Cardiac muscle cell (in vitro differentiated cells and primary cell): Measurements from ENCODE around the gene ELF5. TPM values are rescaled to one million over a fixed set of nuclear protein-coding genes. Genes with fewer than 3 reads are reported as not detected.

Source experiments
- DNase-seq, 2 donors: peaks; one replicate each; pipeline versions ENCODE4 v3.0.0 to v3.0.0-alpha.2; 2010 to 2017; ENCODE audit warnings: low read depth in 1 of 2, low spot score in 1 of 2
- H3K27ac ChIP-seq: fragments of 200-600 bp; sonication (generic); 2 replicates; pipeline ENCODE4 v1.5.1; 2016
- H3K27me3 ChIP-seq: fragments of 200-600 bp; sonication (generic); 2 replicates; pipeline ENCODE4 v1.6.0; 2016; ENCODE audit warnings: control low read depth
- H3K36me3 ChIP-seq: fragments of 200-600 bp; sonication (generic); 2 replicates; pipeline ENCODE4 v1.5.1; 2016; ENCODE audit warnings: control low read depth
- H3K4me1 ChIP-seq: fragments of 200-600 bp; sonication (generic); 2 replicates; pipeline ENCODE4 v1.8.1; 2017; ENCODE audit warnings: low read depth, mild to moderate bottlenecking, mixed run types
- H3K4me3 ChIP-seq: fragments of 200-600 bp; sonication (generic); 2 replicates; pipeline ENCODE4 v1.5.1; 2016; ENCODE audit warnings: mild to moderate bottlenecking
- H3K9me3 ChIP-seq: fragments of 200-600 bp; sonication (generic); 2 replicates; pipeline ENCODE4 v1.5.1; 2017; ENCODE audit warnings: low read depth, mild to moderate bottlenecking, control low read depth
- CTCF ChIP-seq: IDR thresholded peaks from 2 replicates; pipeline ENCODE4 v1.5.1; 2012; ENCODE audit warnings: low read depth, mild to moderate bottlenecking, low read length
- polyA plus RNA-seq: library from polyadenylated mRNA; unstranded; fragments of >200 nt; fragmentation: Nextera tagmentation; extraction: Ambion mirVana; gene quantifications from 2 replicates; pipeline ENCODE4 v1.2.1, GENCODE V29; 2016
- total RNA-seq: library from RNA; depleted of rRNA; stranded (reverse); fragments of >200 nt; gene quantifications from 2 replicates; pipeline ENCODE4 v1.2.3, GENCODE V29; 2016

The ELF5 gene
- total and polyA plus RNA-seq, 2 experiments from 2014 or later, result not detected

- TF ChIP-seq CTCF, result no peak
- H3K27me3 ChIP-seq, result no peaks in the 10 kb centered on the region
Observed at GRCh38 chr11:34529643-34530042, 16.0 kb upstream of the ELF5 start.

GRCh38 chr11:34528072-34528471 lies 14.5 kb upstream of the ELF5 start:
- no peak for TF ChIP-seq CTCF
- Histone ChIP-seq H3K4me3 (no peak overlapping the region), H3K27me3 (no peaks in the 10 kb centered on the region), H3K36me3 (no peaks in the 10 kb centered on the region), H3K9me3 (no peaks in the 10 kb centered on the region), H3K4me1 (peaks cover under 1% of the 10 kb centered on the region), H3K27ac (no peak overlapping the region)
- no peak for DNase-seq

More at GRCh38 chr11:34529643-34530042, 16.0 kb upstream of the ELF5 start:
- Histone ChIP-seq H3K36me3 (no peaks in the 10 kb centered on the region), H3K9me3 (no peaks in the 10 kb centered on the region), H3K4me1 (no peaks in the 10 kb centered on the region), H3K27ac (no peak overlapping the region), H3K4me3 (no peak overlapping the region)
- DNase-seq, result no peak

GRCh38 chr11:34525888-34526657 lies 12.5 kb upstream of the ELF5 start:
- Histone ChIP-seq H3K36me3 (no peaks in the 10 kb centered on the region), H3K27ac (no peak overlapping the region), H3K9me3 (no peaks in the 10 kb centered on the region), H3K4me1 (peaks cover 7% of the 10 kb centered on the region), H3K4me3 (no peak overlapping the region), H3K27me3 (no peaks in the 10 kb centered on the region)
- DNase-seq, result no peak
- TF ChIP-seq CTCF, result no peak

- Histone ChIP-seq H3K4me1 (peaks cover 7% of the 10 kb centered on the region), H3K27ac (no peak overlapping the region), H3K27me3 (no peaks in the 10 kb centered on the region), H3K9me3 (no peaks in the 10 kb centered on the region), H3K4me3 (no peak overlapping the region), H3K36me3 (no peaks in the 10 kb centered on the region)
- DNase-seq, result no peak
- TF ChIP-seq CTCF, result no peak
Observed at GRCh38 chr11:34525098-34525497, 11.5 kb upstream of the ELF5 start.

- Histone ChIP-seq H3K4me1 (peaks cover 7% of the 10 kb centered on the region), H3K27me3 (no peaks in the 10 kb centered on the region), H3K36me3 (no peaks in the 10 kb centered on the region), H3K27ac (no peak overlapping the region), H3K9me3 (no peaks in the 10 kb centered on the region), H3K4me3 (no peak overlapping the region)
- DNase-seq, result no peak
- no peak for TF ChIP-seq CTCF
Observed at GRCh38 chr11:34524696-34525095, 11.1 kb upstream of the ELF5 start.
